GM21737 (cell line): ENCODE results near the gene ADAM10.
"Not testable (repeated sequence)": the region's sequence is repeated elsewhere in the genome, so short reads cannot be mapped to it uniquely, and the experiment has no call there.

Source experiments
- ATAC-seq: cut with Tn5 transposase; IDR thresholded peaks from one replicate; pipeline ENCODE4 v1.9.1; 2021; ENCODE audit warnings: mild to moderate bottlenecking, moderate library complexity; ENCODE audit not compliant: unreplicated experiment

The ADAM10 gene, protein sequence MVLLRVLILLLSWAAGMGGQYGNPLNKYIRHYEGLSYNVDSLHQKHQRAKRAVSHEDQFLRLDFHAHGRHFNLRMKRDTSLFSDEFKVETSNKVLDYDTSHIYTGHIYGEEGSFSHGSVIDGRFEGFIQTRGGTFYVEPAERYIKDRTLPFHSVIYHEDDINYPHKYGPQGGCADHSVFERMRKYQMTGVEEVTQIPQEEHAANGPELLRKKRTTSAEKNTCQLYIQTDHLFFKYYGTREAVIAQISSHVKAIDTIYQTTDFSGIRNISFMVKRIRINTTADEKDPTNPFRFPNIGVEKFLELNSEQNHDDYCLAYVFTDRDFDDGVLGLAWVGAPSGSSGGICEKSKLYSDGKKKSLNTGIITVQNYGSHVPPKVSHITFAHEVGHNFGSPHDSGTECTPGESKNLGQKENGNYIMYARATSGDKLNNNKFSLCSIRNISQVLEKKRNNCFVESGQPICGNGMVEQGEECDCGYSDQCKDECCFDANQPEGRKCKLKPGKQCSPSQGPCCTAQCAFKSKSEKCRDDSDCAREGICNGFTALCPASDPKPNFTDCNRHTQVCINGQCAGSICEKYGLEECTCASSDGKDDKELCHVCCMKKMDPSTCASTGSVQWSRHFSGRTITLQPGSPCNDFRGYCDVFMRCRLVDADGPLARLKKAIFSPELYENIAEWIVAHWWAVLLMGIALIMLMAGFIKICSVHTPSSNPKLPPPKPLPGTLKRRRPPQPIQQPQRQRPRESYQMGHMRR

DNA sequence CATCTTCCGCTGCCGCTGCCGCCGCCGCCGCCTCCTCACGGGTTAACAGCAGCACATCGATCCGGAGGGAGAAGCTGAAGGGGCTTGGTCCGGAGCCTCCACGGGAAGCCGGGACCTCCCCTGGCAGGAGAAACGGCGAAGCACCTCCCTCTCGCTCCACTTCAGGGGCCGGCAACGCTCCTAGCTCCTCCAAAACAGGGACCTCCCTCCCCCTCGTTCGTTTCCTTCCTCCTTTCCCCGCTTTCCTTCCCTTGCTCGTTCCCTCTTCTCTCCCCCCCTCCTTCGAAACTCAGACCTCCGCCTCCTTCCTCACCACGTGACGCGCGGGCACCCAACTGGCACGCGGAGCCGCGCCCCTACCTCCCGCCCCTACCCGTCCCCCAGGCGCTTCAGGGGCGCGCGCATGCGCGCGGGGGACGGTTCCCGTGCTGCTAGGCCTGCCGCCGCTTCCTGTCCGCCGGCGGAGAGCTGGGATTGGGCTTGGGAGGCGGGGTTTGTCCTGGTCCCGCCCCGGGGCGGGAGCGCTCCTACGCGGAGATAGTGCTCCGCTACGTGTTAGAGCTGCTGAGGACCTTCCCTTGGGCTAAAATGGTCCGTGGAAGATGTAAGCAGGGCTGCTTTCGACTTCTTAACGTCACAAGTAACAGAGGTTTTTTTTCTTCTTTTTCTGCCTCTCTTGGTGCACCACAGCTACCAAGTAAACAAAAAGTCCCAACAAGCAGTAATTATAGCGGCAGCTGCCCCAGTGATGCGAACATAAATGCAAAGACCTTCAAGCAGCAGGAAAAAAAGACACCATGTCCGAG, at the start of gene ADAM10:
Gene ADAM10, minus strand, starts transcription at position 176 of the 806 bp plus-strand sequence. Its CDS starts 173 bp downstream, at position 3.
- ATAC-seq = peak; percentile 78

DNA sequence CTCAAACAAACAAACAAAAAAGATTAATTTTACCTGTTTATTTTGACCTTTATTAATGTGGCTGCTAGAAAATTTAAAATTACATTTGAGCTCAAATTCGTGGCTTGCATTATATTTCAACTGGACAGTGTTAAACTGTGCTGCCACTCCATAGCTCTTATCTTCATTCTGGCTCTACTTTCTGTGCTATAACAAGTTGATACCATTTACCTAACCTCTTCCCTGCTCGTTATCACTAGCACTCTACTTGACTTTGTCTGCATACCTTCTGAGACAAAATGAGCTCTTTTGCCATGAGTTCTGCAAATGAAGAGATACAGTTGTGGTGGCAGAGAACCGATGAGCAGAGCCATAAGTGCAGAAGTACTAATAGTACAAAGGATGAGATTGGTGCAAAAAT, 48.0 kb upstream of the ADAM10 start:
- no peak for ATAC-seq

DNA sequence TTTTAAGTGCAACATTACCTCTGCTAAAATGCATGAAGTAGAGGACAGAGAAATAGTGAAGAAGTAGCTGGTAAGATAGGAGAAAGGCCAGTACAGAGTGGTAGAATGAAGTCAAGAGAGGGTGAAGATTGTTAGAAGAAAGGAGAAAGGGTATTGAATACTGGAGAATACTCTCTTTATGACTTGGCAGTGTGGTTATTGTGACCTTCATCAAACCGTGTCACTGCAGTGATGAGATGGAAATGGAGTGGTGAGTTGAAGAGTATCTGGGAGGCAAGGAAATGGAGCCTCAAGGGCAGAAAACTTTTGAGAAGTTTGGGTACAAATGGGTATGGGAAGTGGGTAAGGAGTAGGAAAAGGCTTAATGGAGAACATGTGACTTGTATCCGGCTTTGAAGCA, 46.3 kb upstream of the ADAM10 start:
- no peak for ATAC-seq

DNA sequence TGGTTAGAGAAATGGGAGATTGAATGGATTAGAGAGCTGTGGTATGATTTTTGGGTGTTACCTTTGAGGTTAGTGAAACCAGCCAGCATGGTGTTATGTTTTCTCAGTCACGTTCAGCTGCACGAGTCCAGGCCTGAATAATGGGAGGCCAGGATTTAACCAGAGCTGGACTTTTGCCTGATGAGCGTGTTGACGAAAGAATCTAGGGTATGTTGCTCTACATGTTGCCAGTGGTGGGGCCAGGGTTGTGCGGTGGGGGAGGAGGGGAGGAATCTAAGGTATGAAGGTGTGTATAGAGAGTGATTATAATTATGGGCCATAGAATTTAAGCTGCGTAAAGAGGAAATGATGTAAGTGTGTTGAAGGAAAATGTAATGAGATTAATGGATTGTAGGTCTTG, 44.4 kb upstream of the ADAM10 start:
- no peak for ATAC-seq

DNA sequence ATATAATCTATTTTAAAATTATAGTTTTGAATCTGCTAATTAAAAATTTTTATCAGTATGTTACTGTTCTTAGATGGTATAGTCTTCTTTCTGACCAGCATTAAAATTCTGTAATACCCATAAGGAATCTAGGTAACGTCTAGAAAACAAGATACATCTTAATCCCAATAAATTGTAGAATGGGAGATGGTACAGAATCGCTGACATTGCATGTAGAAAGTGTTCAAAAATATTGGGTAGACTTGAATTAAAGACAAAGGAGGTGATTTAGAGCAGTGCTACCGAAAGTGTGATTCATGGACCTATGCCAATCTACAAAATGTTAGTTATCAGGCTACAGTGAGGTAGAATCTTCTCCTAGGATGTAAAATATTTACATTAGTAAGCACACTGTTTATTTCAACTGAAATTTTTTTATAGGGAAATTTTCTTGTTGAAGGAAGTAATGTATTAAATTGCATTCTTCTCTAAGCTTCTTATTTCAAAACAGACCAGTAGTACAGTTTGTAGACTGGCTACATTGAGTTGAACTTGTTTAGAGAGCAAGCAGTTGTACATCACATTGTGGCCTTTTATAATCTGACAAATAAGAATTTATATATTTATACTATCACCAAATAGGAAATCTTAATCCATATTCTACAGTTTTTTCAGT, 38.7 kb upstream of the ADAM10 start:
- ATAC-seq = no peak

DNA sequence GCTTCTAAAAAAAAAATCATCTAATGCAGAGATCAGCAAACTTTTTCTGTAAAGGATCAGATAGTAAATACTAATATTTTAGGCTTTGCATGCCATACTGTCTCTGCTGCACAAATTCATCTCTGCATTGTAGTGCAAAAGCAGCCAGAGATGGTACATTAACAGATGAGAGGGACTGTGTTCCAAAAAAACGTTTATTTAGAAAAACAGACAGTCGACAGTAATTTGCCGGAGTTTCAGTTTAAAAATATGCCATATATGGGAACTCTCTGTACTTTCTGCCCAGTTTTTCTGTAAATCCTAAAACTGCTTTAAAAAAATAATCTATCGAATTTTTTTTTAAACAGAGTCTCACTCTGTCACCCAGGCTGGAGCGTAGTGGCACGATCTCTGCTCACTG, 35.8 kb upstream of the ADAM10 start:
- ATAC-seq = no peak

DNA sequence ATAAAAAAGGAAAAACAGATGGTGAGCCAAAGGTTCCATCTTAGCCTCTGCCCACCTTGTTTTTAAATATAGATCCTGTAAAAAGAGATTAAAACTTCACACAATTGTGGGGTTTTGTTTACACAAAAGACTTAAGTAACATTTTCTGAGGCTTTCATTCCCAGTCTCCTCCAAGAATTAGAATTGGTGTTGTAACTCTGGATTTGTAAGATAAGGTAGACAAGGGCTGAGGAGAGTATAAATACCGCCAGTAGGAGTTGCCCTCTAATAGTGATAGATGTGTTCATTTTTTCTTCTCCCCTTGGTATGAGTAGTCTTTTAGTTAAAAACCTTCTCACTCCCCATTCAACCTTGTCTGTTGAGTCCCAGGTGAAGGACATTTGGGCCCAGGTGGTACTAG, 30.0 kb upstream of the ADAM10 start:
- ATAC-seq = no peak

DNA sequence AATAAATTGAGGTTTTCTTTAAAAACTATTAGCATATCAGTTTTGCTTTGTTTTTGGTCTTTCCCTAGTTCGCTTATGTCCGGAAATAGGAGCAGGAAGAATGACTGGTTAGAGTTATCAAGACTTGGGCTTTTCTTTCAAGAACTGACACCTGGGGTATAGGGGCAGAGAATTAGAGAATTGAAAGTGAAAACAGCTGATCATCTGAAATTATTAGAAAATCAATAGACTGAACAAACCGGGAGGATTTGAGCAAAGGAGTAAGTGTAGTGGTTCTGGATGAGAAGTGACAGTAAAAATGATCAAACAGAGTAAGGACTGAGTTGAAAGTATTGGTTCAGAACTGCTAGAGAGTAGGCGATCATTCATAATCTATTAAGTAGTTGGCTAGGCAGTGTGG, 27.6 kb upstream of the ADAM10 start:
- ATAC-seq = peak; percentile 76

DNA sequence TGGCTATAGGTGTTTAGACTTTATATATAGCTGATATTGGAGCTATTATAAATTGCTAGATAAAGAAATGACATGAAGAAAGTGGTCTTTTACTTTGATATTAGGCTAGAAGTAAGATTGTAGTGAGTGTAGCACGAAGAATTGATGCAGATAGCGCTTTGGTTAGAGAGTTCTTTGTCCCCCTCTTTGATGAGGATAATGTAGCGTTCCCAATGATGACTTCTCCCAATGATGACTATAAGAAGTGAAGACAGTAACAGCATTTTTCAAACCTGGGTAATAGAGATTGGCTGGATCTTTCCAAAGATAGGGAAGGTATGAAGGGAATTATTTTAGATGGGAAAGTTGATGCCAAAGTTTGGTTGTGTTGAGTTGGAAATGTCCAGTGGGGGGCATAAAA, 25.9 kb upstream of the ADAM10 start:
- ATAC-seq = no peak

DNA sequence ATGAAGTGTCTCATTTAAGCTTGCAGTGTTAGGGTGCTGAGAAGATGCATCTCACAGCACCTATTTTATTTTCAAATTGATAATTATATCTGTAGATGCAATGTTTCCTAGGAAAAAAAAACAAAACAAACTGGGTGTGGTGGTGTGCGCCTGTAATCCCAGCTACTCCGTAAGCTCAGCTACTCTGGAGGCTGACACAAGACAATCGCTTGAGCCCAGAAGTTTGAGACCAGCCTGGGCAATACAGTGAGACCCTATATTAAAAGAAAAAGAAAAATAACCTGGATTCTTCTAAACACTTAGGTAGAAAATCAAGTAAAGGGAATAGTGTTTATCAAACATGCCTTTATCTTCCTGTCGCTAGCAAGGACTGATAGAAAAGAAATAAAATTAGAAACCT, 23.5 kb upstream of the ADAM10 start:
- no peak for ATAC-seq

DNA sequence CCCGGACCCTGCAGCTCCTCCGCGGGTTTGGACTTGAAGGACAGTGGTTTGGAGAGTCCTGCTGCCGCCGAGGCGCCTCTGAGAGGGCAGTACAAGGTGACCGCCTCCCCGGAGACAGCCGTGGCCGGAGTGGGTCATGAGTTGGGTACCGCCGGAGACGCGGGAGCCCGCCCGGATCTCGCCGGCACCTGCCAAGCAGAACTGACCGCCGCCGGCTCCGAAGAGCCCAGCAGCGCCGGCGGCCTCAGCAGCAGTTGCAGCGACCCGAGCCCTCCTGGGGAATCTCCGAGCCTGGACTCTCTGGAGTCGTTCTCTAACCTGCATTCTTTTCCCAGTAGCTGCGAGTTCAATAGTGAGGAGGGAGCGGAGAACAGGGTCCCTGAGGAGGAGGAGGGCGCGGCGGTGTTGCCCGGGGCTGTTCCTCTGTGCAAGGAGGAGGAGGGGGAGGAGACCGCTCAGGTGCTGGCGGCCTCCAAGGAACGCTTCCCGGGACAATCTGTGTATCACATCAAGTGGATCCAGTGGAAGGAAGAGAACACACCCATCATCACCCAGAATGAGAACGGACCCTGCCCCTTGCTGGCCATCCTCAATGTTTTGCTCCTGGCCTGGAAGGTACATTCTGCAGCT, 22.2 kb upstream of the ADAM10 start:
- ATAC-seq = peak; percentile 10

DNA sequence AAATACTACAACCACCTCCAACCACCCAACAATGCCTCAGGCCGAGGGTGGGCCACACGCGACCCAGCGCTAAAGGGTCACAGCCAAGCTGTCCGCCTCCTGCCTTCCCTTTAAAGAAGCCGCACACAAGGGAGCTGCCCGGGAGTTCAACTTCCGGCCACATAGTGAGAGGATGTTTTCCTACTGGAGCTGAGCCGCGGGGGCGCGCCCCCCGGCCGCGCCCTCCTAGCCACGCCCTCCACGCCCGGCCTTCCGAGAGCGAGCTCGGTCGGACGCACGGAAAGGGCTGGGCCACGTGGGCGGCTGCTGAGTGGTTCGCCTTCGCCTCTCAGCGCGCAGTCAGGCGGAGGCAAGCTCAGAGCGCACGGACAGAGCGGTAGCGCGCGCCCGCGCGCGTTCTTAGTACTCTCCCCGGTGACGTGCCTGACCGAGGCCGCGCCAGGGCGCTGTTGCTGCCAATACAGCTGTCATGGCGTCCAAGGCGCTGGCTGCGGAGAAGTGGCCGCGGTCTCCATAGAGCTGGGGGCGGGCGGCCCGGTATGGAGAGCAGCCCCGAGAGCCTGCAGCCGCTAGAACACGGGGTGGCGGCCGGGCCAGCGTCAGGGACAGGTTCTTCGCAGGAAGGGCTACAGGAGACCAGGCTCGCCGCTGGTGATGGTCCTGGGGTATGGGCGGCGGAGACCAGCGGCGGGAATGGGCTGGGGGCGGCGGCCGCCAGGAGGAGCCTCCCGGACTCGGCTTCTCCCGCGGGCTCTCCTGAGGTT, 21.5 kb upstream of the ADAM10 start, which contains the start of gene MINDY2:
Gene MINDY2, plus strand, starts transcription at position 446 of the 764 bp plus-strand sequence. Its CDS starts 94 bp downstream, at position 540.
- peak; percentile 94 for ATAC-seq

DNA sequence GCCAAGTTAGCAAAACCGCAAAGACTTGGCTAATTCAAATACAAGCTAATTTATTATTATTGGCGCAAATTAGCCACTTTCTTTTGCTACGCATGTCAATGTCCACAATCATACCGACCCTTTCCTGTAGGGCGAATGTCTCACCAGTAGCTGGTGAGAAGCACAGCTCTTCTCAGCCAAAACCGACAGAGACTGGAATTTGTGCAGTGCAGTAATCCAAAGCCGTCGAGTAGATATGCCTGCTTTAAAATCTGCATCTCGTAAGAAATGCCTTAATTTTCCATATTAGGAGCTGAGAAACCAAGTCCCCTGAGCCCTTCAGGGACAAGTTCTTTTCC, 21.0 kb upstream of the ADAM10 start:
- peak; percentile 16 for ATAC-seq

DNA sequence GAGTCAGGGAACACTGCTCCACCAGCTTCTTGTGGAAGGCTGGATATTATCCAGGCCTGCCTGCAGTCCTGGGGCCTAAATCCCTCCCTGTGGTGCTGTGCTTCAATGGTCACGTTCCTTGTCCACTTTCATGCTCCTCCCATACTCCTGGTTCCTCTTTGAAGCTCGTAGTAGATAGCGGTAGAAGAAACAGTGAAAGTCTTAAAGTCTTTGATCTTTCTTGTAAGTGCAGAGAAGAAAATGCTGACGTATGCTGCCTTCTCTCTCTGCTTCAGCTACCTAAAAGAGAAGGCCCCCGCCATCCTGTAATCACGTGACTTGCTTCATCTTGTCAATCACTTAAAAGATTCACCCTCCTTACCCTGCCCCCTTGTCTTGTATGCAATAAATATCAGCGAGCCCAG, 19.1 kb upstream of the ADAM10 start:
- not testable (repeated sequence) for ATAC-seq

DNA sequence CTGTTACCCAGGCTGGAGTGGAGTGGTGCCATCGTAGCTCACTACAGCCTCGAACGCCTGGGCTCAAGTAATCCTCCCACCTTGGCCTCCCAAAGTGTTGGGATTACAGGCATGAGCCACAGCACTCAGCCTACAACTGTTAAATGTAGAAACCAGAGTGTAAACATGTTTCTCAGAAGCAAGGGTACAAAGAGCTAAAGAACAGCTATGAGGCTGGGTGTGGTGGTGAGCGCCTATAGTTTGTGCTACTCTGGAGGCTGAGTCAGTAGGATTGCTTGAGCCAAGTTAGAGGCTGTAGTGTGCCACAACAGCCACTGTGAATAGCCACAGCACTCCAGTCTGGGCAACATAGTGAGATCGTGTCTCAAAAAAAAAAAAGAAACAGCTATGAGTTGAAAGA, 16.8 kb upstream of the ADAM10 start:
- no peak for ATAC-seq

DNA sequence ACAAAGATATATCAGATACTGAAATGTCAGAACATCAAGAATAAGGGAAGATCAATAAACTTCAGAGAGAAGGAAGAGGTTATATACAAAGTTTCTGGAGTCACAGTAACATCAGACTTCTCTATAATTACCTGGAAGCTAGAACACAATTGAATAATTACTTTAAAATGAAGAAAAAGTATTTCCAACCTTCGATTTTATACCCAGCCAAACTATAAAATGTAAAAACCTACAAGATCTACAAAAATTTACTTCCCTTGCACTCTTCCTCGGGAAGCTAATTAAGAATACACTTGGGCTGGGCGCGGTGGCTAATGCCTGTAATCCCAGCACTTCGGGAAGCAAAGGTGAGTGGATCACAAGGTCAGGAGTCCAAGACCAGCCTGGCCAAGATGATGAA, 15.0 kb upstream of the ADAM10 start:
- no peak for ATAC-seq

DNA sequence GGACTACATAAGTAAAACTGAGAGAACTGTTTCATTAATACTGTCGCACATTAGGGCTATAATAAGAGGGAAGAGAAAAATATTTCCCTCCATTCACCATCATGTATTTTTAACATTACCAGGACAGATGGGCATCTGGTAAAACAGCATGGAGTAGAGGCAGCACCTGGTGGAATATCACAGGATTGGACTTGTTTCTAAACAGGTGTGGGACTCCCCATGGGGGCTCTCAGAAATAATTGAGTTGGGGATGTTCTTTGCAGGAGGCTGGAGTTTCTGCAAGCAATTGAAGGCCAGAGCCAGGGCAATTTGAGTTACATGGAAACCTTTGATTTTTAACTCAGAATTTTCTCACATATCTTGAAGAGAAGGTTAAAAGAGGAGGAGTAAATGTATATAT, 13.2 kb upstream of the ADAM10 start:
- no peak for ATAC-seq

DNA sequence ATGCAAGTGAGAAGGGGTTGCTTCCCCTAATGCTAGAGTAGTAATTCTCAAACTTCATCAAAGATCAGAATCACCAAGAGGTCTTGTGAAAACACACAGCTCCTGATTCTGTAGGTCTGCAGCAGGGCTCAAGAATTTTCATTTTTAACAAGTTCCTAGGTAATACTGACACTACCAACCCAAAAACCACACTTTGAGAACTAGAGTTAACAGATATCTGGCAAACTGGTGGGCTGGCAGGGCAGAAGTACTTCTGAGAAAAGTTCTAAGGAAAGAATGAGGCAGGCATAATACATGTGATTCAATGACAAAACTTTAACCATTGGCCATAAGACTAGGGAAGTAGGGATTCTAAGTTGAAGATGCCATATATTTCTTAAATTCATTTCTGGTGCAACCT, 12.8 kb upstream of the ADAM10 start:
- no peak for ATAC-seq

DNA sequence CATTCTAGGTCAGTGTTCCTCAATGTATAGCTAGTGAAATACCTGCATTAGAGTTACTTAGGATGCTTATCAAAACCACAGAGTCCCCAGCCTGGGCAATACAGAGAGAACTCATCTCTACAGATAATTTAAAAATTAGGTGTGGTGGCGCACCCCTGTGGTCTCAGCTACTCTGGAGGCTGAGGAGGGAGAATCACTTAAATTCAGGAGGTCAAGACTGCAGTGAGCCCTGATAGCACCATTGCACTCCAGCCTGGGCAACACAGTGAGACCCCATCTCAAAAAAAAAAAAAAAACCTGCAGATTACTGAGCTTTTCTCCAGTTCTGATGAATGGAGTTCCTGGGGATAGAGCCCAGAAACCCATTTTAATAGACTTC, 11.5 kb upstream of the ADAM10 start:
- ATAC-seq = no peak
